Measurements from ENCODE around the gene IL37.
A peak's percentile ranks its signal among the peaks of the same experiment; 100 is the strongest.
"Not testable (repeated sequence)": the region's sequence is repeated elsewhere in the genome, so short reads cannot be mapped to it uniquely, and the experiment has no call there.

IL37 gene

GRCh38 chr2:112889976-112890375, 21.0 kb upstream of the IL37 start:
- DNase-seq = no peak

GRCh38 chr2:112891385-112891831, 19.6 kb upstream of the IL37 start:
- DNase-seq = no peak

- DNase-seq = no peak
Measured at GRCh38 chr2:112893752-112894151, 17.2 kb upstream of the IL37 start.

GRCh38 chr2:112896909-112897623, 13.9 kb upstream of the IL37 start:
- no peak for DNase-seq

GRCh38 chr2:112897624-112897978, 13.4 kb upstream of the IL37 start:
- no peak for DNase-seq

- not testable (repeated sequence) for DNase-seq
Measured at GRCh38 chr2:112901431-112902065, 9.4 kb upstream of the IL37 start.

GRCh38 chr2:112902816-112903215, 8.1 kb upstream of the IL37 start:
- no peak for DNase-seq

- no peak for DNase-seq
Measured at GRCh38 chr2:112904883-112905282, 6.1 kb upstream of the IL37 start.

- peak in 1 of 4 experiments; percentile 20 for DNase-seq
Measured at GRCh38 chr2:112906276-112906675, 4.7 kb upstream of the IL37 start.

GRCh38 chr2:112907001-112907949, 3.7 kb upstream of the IL37 start:
- no peak for DNase-seq

- DNase-seq = not testable (repeated sequence)
Measured at GRCh38 chr2:112908559-112908958, 2.4 kb upstream of the IL37 start.

GRCh38 chr2:112910219-112910618, 746 bp upstream of the IL37 start:
- no peak for DNase-seq

GRCh38 chr2:112912403-112912802, 1.4 kb downstream of the IL37 start:
- DNase-seq = no peak

GRCh38 chr2:112915300-112916144, 4.6 kb downstream of the IL37 start:
- no peak for DNase-seq

- DNase-seq = no peak
Measured at GRCh38 chr2:112916145-112916571, 5.2 kb downstream of the IL37 start.

GRCh38 chr2:112916625-112917247, 5.8 kb downstream of the IL37 start:
- DNase-seq = no peak

GRCh38 chr2:112917856-112918255, 6.9 kb downstream of the IL37 start:
- DNase-seq = no peak

- DNase-seq = no peak
Measured at GRCh38 chr2:112918256-112918655, 7.3 kb downstream of the IL37 start.

- DNase-seq = no peak
Measured at GRCh38 chr2:112919086-112919485, 8.1 kb downstream of the IL37 start.

- DNase-seq = no peak
Measured at GRCh38 chr2:112920923-112921532, 10.1 kb downstream of the IL37 start.

GRCh38 chr2:112921982-112922381, 11.0 kb downstream of the IL37 start:
- DNase-seq = no peak
